Right atrium auricular region (tissue), 2 donors: ENCODE data around the gene TFPI. TPM values are rescaled to one million over a fixed set of nuclear protein-coding genes. Genes with fewer than 3 reads are reported as not detected.

ENCODE experiments used
- DNase-seq: peaks from one replicate; pipeline ENCODE4 v3.0.0-alpha.2; 2019; ENCODE audit warnings: low spot score
- H3K27ac ChIP-seq, 2 donors: fragments of 200-600 bp; sonication (generic); 1 replicate in 1 of 2; 2 replicates in 1 of 2; pipeline ENCODE4 v1.5.1; 2016 to 2019
- H3K27me3 ChIP-seq, 2 donors: fragments of 200-600 bp; sonication (generic); one replicate each; pipeline versions ENCODE4 v1.5.1 to v1.6.0; 2017 to 2019
- H3K36me3 ChIP-seq: fragments of 200-600 bp; sonication (generic); one replicate; pipeline ENCODE4 v1.5.1; 2016
- H3K4me1 ChIP-seq, 2 donors: fragments of 200-600 bp; sonication (generic); one replicate each; pipeline versions ENCODE4 v1.5.1 to v1.6.0; 2017 to 2019
- H3K4me3 ChIP-seq, 2 donors: fragments of 200-600 bp; sonication (generic); 1 replicate in 1 of 2; 2 replicates in 1 of 2; pipeline ENCODE4 v1.5.1; 2017 to 2019; ENCODE audit warnings: mild to moderate bottlenecking in 1 of 2, moderate library complexity in 1 of 2
- H3K9me3 ChIP-seq, 2 donors: fragments of 200-600 bp; sonication (generic); one replicate each; pipeline ENCODE4 v1.5.1; 2019
- total RNA-seq, 2 donors: library from RNA; depleted of rRNA; stranded (reverse); fragments of >200 nt; gene quantifications; one replicate each; pipeline ENCODE4 v1.1.0, GENCODE V29; 2016
- TF ChIP-seq, protein P1 (sequence below), 2 donors: fragments of 200-600 bp; sonication (generic); IDR thresholded peaks; one replicate each; pipeline ENCODE4 v1.5.1; 2019; ENCODE audit warnings: antibody characterized with exemption in 2 of 2

The TFPI gene
- total RNA-seq, 2 donors from 2014 or later: 43.6 to 58.2 TPM

GRCh38 chr2:187469538-187469937, 84.7 kb downstream of the TFPI start:
- TF ChIP-seq, protein P1, sequence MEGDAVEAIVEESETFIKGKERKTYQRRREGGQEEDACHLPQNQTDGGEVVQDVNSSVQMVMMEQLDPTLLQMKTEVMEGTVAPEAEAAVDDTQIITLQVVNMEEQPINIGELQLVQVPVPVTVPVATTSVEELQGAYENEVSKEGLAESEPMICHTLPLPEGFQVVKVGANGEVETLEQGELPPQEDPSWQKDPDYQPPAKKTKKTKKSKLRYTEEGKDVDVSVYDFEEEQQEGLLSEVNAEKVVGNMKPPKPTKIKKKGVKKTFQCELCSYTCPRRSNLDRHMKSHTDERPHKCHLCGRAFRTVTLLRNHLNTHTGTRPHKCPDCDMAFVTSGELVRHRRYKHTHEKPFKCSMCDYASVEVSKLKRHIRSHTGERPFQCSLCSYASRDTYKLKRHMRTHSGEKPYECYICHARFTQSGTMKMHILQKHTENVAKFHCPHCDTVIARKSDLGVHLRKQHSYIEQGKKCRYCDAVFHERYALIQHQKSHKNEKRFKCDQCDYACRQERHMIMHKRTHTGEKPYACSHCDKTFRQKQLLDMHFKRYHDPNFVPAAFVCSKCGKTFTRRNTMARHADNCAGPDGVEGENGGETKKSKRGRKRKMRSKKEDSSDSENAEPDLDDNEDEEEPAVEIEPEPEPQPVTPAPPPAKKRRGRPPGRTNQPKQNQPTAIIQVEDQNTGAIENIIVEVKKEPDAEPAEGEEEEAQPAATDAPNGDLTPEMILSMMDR (IDR thresholded peaks at IDR 0.05): no peak
- no peaks in the 10 kb centered on the region for H3K9me3 ChIP-seq
- H3K4me1 ChIP-seq: no peaks in the 10 kb centered on the region
- H3K27me3 ChIP-seq: no peaks in the 10 kb centered on the region
- no peak overlapping the region for H3K4me3 ChIP-seq
- H3K36me3 ChIP-seq: no peaks in the 10 kb centered on the region
- DNase-seq: no peak
- H3K27ac ChIP-seq: no peak overlapping the region

DNA sequence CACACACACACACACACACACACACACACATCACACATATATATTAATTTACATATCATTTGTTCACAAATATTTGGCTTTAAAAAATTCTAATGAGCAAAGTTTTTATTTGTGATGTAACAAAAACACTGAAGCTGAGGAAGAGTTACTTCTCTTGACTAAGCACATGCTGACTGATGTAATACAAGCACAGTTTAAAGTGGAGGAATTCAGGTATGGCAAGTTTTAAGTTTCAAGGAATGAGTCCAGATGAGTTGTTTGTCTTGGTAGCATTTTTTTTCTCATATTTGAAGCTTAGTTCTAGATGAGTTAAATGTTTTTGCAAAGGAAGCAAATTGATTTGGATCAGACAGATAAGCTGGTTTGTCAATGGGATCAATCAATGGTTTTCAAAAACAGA, 86.0 kb downstream of the TFPI start:
- no peaks in the 10 kb centered on the region for H3K27me3 ChIP-seq
- TF ChIP-seq, protein P1 (IDR thresholded peaks at IDR 0.05): no peak
- H3K4me1 ChIP-seq: no peaks in the 10 kb centered on the region
- no peaks in the 10 kb centered on the region for H3K9me3 ChIP-seq
- H3K27ac ChIP-seq: no peak overlapping the region
- DNase-seq: no peak
- H3K4me3 ChIP-seq: no peak overlapping the region
- no peaks in the 10 kb centered on the region for H3K36me3 ChIP-seq

DNA sequence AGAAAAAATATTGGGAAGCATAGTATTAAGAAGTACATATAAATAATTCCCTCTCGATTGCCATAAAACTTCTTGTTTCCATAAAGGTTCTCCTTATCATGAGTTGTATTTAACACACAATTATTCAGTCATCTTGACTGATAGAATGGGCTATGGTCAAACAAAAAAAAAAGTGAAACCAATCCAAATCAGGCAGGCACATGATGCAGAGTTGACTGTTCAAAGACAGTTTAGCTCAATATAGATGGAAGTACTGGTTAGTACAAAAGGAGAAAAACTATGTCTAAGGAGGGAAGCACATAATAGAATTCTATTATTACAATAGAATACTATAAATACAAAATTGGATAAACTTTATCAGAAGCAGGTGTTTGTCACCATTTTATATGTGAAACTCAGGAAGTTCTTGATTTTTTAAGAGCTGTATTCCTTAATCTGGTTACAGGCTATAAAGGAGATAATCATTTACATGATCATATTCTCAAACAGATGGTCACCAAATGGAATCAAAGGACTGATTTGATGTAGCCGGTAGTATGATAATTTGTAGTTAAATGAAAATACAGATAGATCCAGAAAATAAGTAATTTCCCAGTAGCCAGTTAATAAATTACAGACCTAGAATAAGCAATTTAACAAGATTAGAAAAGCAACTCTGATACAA, 88.0 kb downstream of the TFPI start:
- H3K4me1 ChIP-seq: no peaks in the 10 kb centered on the region
- TF ChIP-seq, protein P1 (IDR thresholded peaks at IDR 0.05): no peak
- no peaks in the 10 kb centered on the region for H3K27me3 ChIP-seq
- H3K9me3 ChIP-seq: no peaks in the 10 kb centered on the region
- no peaks in the 10 kb centered on the region for H3K36me3 ChIP-seq
- no peak overlapping the region for H3K27ac ChIP-seq
- DNase-seq: no peak
- H3K4me3 ChIP-seq: no peak overlapping the region

- no peak overlapping the region for H3K4me3 ChIP-seq
- no peaks in the 10 kb centered on the region for H3K27me3 ChIP-seq
- no peak for DNase-seq
- H3K27ac ChIP-seq: no peak overlapping the region
- H3K36me3 ChIP-seq: no peaks in the 10 kb centered on the region
- no peaks in the 10 kb centered on the region for H3K4me1 ChIP-seq
- TF ChIP-seq, protein P1 (IDR thresholded peaks at IDR 0.05): no peak
- H3K9me3 ChIP-seq: no peaks in the 10 kb centered on the region
Measured at GRCh38 chr2:187462839-187463238, 91.4 kb downstream of the TFPI start.

DNA sequence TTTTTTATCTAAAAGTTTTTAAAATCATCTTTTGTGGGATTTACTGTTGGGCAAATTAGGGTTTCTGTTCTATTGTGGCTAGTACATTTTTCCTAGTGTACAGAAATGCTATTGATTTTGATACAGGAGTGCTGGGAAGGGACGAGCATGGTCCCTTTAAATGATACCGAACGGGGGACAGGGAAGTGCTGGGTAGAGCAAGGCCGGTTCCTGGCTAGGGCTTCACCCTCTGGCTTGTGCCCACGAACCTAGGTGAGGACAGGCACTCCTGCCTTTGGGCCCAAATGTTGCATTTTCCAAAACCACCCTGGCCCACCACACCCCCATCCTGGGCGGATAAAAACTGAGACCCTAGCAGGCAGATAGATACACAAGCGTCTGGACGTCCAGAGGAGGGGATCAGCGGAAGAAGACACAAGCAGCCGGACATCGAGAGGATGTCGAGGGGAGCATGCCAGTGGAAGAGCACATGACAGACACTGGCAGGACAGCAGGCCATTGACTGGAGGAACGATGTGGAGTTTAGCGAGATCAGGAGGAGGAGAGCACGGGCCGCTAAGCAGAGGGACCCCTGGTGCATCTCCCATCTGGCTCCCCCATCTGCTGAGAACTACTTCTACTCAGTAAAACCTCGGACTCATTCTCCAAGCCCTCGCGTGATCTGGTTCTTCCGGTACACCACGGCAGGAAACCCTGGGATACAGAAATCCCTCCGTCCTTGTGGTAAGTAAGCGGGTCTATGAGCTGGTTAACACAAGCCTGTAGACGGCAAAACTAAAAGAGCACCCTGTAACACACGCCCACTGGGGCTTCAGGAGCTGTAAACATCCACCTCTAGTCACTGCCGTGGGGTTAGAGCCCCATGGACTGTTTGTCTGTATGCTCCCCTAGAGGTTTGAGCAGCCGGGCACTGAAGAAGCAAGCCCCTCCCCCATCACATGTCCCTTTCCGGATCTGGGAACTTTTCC, 92.7 kb downstream of the TFPI start:
- Histone ChIP-seq H3K27ac (peak overlapping the region; percentile 35 to 65), H3K27me3 (no peaks in the 10 kb centered on the region), H3K4me3 (peak overlapping the region; percentile 34 to 43), H3K9me3 (no peaks in the 10 kb centered on the region), H3K4me1 (no peaks in the 10 kb centered on the region), H3K36me3 (no peaks in the 10 kb centered on the region)
- TF ChIP-seq, protein P1 (IDR thresholded peaks at IDR 0.05): no peak
- DNase-seq: no peak
